GM20000 (cell line): ENCODE measurements around the gene KLHDC7B.
"Not testable (repeated sequence)": the region's sequence is repeated elsewhere in the genome, so short reads cannot be mapped to it uniquely, and the experiment has no call there.

Experiments
- DNase-seq: peaks from one replicate; pipeline ENCODE4 v3.0.0; 2012; ENCODE audit warnings: low spot score
- CTCF ChIP-seq: IDR thresholded peaks from 2 replicates; pipeline ENCODE4 v1.5.1; 2012; ENCODE audit warnings: mild to moderate bottlenecking, control low read depth; ENCODE audit errors: extremely low read depth, missing control alignments

KLHDC7B gene

GRCh38 chr22:50531546-50531961, 14.1 kb upstream of the KLHDC7B start:
- no peak for TF ChIP-seq CTCF
- peak; percentile 81 for DNase-seq

GRCh38 chr22:50531962-50532674, 13.6 kb upstream of the KLHDC7B start:
- no peak for DNase-seq
- no peak for TF ChIP-seq CTCF

GRCh38 chr22:50532824-50533796, 12.6 kb upstream of the KLHDC7B start:
- no peak for TF ChIP-seq CTCF

GRCh38 chr22:50533856-50534711, 11.6 kb upstream of the KLHDC7B start:
- DNase-seq, result not testable (repeated sequence)

More at GRCh38 chr22:50532824-50533796, 12.6 kb upstream of the KLHDC7B start:
- DNase-seq, result no peak

- no peak for TF ChIP-seq CTCF
- no peak for DNase-seq
Measured at GRCh38 chr22:50535113-50535512, 10.6 kb upstream of the KLHDC7B start.

- no peak for TF ChIP-seq CTCF
- DNase-seq, result no peak
Measured at GRCh38 chr22:50536226-50536625, 9.5 kb upstream of the KLHDC7B start.

GRCh38 chr22:50537765-50538164, 7.9 kb upstream of the KLHDC7B start:
- no peak for TF ChIP-seq CTCF
- no peak for DNase-seq
